Mucosa of descending colon (tissue), 3 donors: ENCODE measurements around the gene TNFAIP8L3. TPM values are rescaled to one million over a fixed set of nuclear protein-coding genes. Genes with fewer than 3 reads are reported as not detected.

Experiments
- ATAC-seq: fragments of 200-7000 bp; cut with Tn5 transposase; one replicate; pipeline ENCODE4 v1.9.1; 2020; ENCODE audit warnings: mild to moderate bottlenecking, moderate library complexity
- DNase-seq, 3 donors: peaks; one replicate each; pipeline ENCODE4 v3.0.0-alpha.2; 2020
- H3K36me3 ChIP-seq: fragments of 200-600 bp; one replicate; pipeline ENCODE4 v1.8.0; 2021; ENCODE audit warnings: low read depth, mild to moderate bottlenecking
- H3K4me1 ChIP-seq: fragments of 200-600 bp; one replicate; pipeline ENCODE4 v1.8.0; 2021; ENCODE audit warnings: low read depth, mild to moderate bottlenecking
- H3K4me3 ChIP-seq: fragments of 200-600 bp; one replicate; pipeline ENCODE4 v1.8.0; 2021; ENCODE audit warnings: mild to moderate bottlenecking
- H3K9me3 ChIP-seq: fragments of 200-600 bp; one replicate; pipeline ENCODE4 v1.8.0; 2021; ENCODE audit warnings: mild to moderate bottlenecking
- CTCF ChIP-seq: fragments of 200-600 bp; IDR thresholded peaks from one replicate; pipeline ENCODE4 v1.8.0; 2022; ENCODE audit warnings: antibody characterized with exemption, mild to moderate bottlenecking
- intact Hi-C, 2 donors: fragments of 100-400 bp; cut with DNase I in 1 of 2; cut with micrococcal nuclease in 1 of 2; formaldehyde crosslinking; loops; one replicate each; pipeline versions ENCODE4 v1.11.0 to v1.11.1; 2022; cut with DNase I, micrococcal nuclease
- total RNA-seq, 3 donors: library from RNA; stranded (reverse); fragmentation: NEBNext Ultra II Directional in 2 of 3; extraction: Animal tissue kit (Norgen Biotek cat#: 25700) in 2 of 3; gene quantifications; one replicate each; pipeline versions ENCODE4 v1.2.1 to v1.2.4, GENCODE V29; 2021 to 2023
- donor health status: DM: no; HTN: no; CAD: no; lungs with moderate emphysema.
- donor health status: DM: no; HTN: no; CAD: no.
- donor health status: DM: no; HTN: yes; CAD: no.

The TNFAIP8L3 gene
- total RNA-seq, 3 donors from 2014 or later, result 8.2 to 11.2 (median 10.0) TPM

- Histone ChIP-seq H3K9me3 (no peaks in the 10 kb centered on the region), H3K4me3 (no peak overlapping the region), H3K36me3 (no peaks in the 10 kb centered on the region), H3K4me1 (no peaks in the 10 kb centered on the region)
- intact Hi-C loops, result no loop called here
- no peak for TF ChIP-seq CTCF
- no peak for ATAC-seq
- no peak for DNase-seq
Observed at GRCh38 chr15:51065261-51065660, 29.4 kb downstream of the TNFAIP8L3 start.

GRCh38 chr15:51062736-51063135 is 32.0 kb downstream of the TNFAIP8L3 start:
- H3K4me1 ChIP-seq, result no peaks in the 10 kb centered on the region
- ATAC-seq, result no peak

GRCh38 chr15:51060030-51060673 is 34.6 kb downstream of the TNFAIP8L3 start:
- no peaks in the 10 kb centered on the region for H3K36me3 ChIP-seq
- H3K4me1 ChIP-seq, result no peaks in the 10 kb centered on the region
- intact Hi-C loops, result no loop called here
- no peaks in the 10 kb centered on the region for H3K9me3 ChIP-seq
- TF ChIP-seq CTCF, result no peak
- H3K4me3 ChIP-seq, result no peak overlapping the region
- ATAC-seq, result no peak
- no peak for DNase-seq

More at GRCh38 chr15:51062736-51063135, 32.0 kb downstream of the TNFAIP8L3 start:
- intact Hi-C loops, result no loop called here
- no peak for DNase-seq
- no peak for TF ChIP-seq CTCF
- no peaks in the 10 kb centered on the region for H3K36me3 ChIP-seq
- no peaks in the 10 kb centered on the region for H3K9me3 ChIP-seq
- no peak overlapping the region for H3K4me3 ChIP-seq

- TF ChIP-seq CTCF, result no peak
- intact Hi-C loops, result no loop called here
- Histone ChIP-seq H3K4me1 (no peaks in the 10 kb centered on the region), H3K9me3 (no peaks in the 10 kb centered on the region), H3K36me3 (no peaks in the 10 kb centered on the region), H3K4me3 (no peak overlapping the region)
- ATAC-seq, result no peak
- DNase-seq, result no peak
Observed at GRCh38 chr15:51054535-51054934, 40.2 kb downstream of the TNFAIP8L3 start.

- ATAC-seq (no peak), DNase-seq (no peak)
- no peaks in the 10 kb centered on the region for H3K4me1 ChIP-seq
- intact Hi-C loops, result no loop called here
- no peak for TF ChIP-seq CTCF
- no peak overlapping the region for H3K4me3 ChIP-seq
- no peaks in the 10 kb centered on the region for H3K36me3 ChIP-seq
- no peaks in the 10 kb centered on the region for H3K9me3 ChIP-seq
Observed at GRCh38 chr15:51053571-51053970, 41.1 kb downstream of the TNFAIP8L3 start.

- Histone ChIP-seq H3K4me3 (no peak overlapping the region), H3K4me1 (peaks cover 9% of the 10 kb centered on the region), H3K36me3 (no peaks in the 10 kb centered on the region), H3K9me3 (no peaks in the 10 kb centered on the region)
- no peak for TF ChIP-seq CTCF
- intact Hi-C loops, result no loop called here
- ATAC-seq, result peak; percentile 53
- peak; percentile 42 to 65 (median 46) for DNase-seq
Observed at GRCh38 chr15:51051776-51052175, 42.9 kb downstream of the TNFAIP8L3 start.
